Activated T-helper 1 cell treated with Interleukin-2 at 50 U/mL for 16 hours (primary cell): ENCODE results near the gene ONECUT2.
"Not testable (repeated sequence)": the region's sequence is repeated elsewhere in the genome, so short reads cannot be mapped to it uniquely, and the experiment has no call there.

Source experiments
- DNase-seq: peaks from one replicate; pipeline ENCODE4 v3.0.0-alpha.2; 2020; ENCODE audit warnings: low read depth

The ONECUT2 gene

DNA sequence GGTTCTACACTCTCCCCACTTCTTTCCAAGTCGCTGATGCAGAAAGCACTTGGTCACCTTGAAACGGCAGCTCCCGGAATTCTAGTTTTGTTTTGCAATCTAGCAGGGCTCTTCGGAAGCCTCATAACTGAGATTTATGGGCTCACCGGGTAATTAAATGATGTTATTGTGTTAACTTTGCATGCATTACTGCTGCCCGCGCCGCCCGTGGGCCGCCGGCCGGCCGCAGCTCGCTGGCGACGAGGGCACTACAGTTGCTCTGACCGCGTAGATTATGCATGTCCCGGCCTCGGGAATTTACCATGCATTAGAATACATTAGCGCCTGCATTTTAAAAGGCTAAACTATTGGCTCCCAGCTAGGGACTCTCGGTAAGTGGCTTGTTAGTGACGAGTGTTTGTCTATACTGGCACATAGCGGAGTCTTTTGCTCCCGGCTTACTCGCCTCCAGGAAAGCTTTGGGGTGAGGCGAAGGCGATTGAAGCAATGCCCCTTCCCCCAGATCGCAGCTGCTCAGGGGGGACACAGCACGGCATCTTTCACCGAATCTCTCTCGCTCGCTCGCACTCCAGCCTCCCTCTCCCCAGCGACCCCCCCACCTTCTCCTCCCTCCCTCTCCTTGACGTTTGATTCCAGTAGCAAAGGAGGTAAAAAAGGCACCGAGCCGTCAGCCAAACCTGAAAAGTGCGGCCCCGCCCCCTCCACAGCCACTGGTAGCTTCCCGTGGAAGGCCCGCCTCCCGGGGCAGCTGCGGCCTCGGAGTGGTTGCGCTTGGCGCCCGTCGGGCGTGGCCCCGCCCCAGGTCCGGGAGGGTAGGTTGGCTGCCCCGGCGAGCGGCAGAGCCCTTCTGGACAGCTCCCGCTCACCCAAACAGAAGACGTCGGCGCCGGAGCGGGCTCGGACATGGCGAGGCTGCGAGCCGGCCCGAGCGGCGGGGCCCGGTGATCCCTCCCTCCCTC is at the start of gene ONECUT2:
ONECUT2 (plus strand) TSS at position 839 of the 959 bp plus-strand sequence. CDS start 343 bp downstream, outside the sequence.
- peak; percentile 15 for DNase-seq

DNA sequence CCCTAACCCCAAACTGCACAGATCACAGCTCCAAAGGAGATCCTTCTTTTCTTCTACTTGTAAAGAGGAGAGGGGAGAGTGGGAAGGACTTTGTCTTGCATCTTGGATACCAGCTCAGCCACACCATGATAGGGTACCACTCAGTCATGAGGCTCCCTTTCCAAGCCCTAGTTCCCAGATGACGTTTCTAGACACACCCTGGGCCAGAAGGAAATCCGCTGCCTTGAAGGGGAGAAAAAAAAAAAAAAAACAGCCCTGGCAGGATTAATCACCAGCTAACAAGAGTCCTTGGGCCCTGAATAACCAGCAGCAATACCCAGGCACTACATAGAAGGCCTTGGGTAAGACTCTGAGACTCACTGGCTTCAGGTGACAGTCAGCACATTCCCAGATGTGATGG is 45.9 kb upstream of the ONECUT2 start:
- DNase-seq = no peak

DNA sequence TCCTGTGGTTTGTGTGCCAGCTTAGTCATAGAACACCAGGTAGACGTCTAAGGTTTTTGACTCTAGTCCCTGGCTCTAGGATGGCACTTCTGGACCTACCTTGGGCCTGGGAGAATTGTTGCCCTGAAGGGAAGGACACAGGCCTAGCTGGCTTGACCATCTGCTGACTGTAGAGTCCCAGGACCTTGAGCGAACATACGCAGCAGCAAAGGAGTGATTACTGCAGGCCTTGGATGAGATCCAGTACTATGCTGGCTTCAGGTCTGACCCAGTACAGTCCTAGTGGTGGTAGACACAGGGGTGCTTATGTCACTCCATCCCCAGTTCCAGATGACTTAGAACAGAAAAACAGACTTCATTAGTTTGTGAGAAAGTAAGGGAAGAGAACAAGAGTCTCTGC is 45.1 kb upstream of the ONECUT2 start:
- DNase-seq = no peak

DNA sequence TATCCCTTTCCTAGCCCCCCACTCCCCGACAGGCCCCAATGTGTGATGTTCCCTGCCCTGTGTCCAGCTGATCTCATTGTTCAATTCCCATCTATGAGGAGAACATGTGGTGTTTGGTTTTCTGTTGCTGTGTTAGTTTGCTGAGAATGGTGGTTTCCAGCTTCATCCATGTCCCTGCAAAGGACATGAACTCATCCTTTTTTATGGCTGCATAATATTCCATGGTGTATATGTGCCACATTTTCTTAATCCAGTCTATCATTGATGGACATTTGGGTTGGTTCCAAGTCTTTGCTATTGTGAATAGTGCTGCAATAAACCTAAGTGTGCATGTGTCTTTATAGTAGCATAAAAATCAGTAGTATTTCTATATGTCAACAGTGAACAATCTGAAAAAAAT is 40.4 kb upstream of the ONECUT2 start:
- not testable (repeated sequence) for DNase-seq

DNA sequence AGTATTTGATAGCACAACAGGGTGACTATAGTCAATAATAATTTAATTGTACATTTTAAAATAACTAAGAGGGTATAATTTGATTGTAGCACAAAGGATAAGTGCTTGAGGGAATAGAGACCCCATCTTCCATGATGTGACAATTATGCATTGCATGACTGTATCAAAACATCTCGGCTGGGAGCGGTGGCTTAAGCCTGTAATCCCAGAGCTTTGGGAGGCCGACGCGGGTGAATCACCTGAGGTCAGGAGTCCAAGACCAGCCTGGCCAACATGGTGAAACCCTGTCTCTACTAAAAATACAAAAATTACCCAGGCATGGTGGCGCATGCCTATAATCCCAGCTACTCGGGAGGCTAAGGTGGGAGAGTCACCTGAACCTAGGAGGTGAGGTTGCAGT is 38.3 kb upstream of the ONECUT2 start:
- DNase-seq = not testable (repeated sequence)

DNA sequence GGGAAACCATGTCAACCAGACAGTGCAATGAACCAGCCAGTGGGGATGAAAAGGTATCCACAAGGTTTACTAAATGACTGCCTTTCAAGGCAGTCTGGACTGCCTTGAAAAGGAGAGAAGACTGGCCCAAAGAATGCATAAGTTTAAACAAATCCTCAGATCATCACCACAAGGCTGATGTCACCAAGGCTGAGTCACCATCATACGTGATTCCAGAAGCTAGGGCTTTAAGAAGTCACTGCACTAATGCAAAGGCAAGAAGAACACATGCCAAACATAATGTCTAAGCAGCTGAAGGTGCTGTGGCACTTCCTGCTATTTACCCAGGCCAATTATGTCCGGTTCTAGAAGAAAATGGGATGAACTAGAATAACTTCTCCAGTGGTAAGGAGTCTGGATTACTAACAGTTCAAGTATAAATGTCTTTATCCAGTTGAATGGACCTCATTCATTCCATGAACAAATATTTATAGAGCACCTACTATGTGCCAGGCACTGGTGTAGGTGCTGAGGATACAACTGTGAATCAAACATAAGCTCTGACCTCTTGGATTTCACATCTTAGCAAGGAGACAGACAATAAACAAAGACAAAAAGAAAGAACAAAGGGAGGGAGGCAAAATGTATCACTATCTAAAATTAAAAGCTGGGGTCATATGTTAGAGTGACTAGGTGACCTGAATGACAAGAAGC is 37.6 kb upstream of the ONECUT2 start:
- DNase-seq = no peak

DNA sequence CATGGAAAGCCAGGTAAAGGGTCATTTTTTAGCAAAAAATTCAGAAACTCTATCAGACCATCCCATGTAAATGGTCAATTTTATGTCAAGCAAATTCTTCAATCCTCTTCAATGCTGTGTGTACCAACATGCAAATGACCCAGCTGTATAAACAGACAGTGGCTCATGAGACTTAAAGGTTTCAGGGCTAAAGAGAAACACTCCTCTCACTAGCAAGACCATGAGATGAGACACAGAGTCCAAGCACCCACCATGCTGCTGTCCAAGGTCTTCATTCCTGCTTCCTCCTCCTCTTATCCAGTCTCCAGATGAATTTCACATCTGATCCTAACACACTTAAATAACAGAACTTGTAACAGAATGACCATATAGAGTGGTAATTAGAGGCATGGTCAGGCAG is 30.8 kb upstream of the ONECUT2 start:
- DNase-seq = no peak

DNA sequence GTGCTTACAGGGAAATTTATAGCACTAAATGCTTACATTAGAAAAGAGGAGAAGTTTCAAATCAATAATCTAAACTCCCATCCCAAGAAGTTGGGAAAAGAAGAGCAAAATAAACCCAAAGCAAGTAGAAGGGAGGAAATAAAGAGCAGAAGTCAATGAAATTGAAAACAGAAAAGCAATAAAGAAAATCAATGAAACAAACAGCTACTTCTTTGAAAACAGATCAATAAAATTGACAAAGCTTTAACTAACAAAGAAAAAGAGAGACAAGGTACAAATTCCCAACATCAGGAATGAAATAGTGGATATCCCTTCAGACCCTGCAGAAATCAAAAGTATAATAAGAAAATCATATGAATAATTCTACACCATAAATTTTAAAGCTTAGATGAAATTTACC is 25.5 kb upstream of the ONECUT2 start:
- no peak for DNase-seq

DNA sequence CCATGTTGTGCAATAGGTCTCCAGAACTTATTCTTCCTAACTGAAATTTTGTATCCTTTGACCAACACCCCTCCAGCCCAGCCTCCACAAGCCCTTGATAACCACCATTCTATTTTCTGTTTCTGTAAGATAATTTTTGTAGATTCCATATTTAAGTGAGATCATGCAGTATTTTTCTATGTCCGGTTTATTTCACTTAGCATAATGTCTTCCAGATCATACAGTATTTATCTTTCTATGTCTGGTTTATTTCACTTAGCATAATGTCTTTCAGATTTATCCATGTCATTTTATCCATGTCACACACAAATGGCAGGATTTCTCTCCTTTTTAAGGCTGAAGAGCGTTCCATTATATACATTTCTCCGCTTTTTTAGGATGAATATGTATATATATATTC is 24.4 kb upstream of the ONECUT2 start:
- DNase-seq = no peak

DNA sequence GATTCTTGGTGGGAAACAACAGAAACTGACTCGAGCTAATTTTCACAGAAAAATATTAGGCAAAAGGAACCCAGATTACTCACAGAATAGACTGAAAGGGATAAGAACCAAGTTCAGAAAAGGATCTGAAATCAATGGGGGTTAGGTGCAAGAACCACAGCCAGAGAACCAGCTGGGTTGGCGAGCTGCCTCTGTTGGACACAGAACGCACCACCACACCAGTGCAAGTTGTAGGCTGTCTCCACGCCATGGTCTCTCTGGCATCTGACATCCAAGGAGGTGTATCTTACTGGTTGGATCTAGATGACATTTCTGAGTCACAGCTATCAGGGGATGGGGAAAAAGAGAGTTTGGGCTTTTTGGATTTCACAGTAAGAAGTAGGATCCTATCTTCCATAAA is 18.6 kb upstream of the ONECUT2 start:
- DNase-seq = no peak

DNA sequence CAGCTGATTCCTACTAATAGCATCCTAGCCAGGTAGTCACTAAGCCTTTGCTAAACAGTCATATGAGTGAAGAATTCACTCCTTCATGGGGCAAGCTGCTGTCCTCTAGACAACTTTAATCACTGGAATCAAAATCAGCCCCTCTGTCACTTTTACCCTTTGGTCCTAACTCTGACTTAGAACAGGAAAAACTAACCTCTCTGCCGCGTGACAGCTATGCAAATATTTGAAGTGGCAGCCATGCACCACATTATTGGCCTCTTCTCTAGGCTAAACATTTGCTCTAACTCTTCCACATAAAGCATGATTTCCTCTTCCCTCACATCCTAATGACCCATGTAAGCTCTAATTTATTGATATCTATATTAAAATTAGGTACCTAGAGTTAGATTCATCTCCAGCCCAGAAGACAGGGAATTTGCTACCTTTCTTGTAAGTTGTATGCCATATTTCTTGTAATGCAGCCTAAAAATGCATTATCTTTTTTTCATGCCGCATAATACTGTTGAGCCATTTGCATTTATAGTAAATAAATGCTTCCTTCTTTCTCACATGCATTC is 12.8 kb upstream of the ONECUT2 start:
- DNase-seq = no peak

DNA sequence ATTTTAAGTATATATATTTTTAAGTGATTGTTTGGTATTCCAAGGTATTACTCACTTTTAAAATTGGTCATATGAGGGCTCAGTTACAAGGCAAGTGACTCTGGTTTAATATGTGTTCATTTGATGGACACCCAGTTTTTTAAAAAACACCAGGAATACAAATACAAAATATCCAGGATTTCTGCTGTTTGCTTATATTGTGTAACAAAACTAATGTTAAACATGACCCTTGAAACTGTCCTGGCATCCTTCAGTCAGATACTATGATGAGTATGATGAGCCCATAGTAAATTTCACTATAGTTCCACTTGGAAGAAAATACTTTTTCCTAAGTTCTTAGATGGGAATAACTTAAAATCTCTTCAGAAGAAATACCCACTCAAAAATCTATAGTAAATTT is 11.4 kb upstream of the ONECUT2 start:
- no peak for DNase-seq

DNA sequence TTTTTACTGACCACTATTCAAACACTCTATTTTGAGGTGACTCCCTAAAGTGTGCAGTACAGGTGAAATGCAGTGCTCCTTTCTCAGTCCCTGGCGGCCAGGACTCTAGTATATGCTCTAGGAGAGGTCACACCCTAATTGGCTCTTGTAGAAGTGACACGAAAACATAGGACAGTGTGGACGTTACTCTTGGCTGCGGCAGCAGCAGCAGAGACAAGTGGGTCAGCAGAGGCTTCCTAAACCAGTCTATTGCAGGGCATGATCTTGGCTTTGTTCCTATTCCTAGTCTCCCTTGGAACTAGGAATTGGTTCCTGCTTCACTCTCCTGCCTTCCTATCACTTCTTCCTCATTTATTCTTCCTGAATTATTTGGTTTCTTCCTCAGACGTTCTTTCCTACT is 10.1 kb upstream of the ONECUT2 start:
- DNase-seq = no peak

DNA sequence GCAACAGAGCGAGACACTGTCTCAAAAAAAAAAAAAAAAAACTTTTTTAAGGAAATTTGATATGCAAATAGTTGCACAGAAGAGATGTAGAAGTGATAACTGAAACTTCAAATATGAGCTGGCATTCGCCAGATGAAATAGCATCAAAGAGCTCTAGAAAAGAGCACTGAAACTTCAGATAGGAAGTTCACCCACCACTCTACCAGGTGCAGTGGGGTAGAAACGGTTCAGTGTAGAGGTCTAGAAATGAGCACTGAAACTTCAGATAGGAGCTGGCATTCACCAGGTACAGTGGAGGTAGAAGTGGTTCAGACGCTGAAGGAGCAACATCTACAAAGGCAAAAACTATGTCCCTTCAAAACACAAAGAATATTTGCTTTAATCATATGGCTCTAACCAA is 9.0 kb upstream of the ONECUT2 start:
- DNase-seq = no peak

DNA sequence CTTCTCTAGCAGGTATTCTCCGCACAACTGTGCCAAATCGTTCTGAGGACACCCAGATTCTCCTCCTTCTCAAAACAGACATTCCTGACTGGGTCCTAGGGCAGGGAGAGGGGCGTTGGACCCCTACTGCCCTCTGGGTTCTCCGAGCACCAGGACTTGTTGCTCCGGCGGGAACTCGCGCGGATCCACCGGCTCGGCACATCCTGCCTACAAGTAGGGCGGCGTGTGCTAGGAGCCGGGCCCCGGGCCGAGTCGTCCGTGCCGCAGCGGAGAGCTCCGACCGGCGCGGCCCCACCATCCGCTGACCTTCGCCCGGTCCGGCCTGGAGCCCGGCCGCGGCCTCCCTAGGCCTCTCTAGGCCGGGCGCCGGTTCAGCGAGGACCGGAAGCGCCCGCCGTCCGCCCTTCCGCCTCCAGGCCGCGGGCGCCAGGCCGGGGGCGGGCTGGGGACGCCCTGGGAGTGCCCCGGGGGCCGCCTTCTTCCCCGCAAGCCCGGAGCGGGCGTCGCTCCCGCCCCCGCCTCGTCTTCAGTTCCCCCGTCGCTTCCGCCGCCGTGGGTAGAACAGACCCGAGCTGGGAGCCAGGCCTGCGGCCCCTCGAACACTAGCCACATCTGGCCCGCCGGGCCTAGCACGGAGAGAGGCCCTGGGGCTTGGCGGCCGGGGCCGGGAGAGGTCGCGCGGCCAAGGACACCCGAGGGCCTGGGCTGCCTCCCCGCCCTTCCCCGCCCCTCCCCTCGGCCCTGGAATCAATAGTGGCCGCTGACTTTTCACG is 7.6 kb upstream of the ONECUT2 start:
- DNase-seq = no peak

DNA sequence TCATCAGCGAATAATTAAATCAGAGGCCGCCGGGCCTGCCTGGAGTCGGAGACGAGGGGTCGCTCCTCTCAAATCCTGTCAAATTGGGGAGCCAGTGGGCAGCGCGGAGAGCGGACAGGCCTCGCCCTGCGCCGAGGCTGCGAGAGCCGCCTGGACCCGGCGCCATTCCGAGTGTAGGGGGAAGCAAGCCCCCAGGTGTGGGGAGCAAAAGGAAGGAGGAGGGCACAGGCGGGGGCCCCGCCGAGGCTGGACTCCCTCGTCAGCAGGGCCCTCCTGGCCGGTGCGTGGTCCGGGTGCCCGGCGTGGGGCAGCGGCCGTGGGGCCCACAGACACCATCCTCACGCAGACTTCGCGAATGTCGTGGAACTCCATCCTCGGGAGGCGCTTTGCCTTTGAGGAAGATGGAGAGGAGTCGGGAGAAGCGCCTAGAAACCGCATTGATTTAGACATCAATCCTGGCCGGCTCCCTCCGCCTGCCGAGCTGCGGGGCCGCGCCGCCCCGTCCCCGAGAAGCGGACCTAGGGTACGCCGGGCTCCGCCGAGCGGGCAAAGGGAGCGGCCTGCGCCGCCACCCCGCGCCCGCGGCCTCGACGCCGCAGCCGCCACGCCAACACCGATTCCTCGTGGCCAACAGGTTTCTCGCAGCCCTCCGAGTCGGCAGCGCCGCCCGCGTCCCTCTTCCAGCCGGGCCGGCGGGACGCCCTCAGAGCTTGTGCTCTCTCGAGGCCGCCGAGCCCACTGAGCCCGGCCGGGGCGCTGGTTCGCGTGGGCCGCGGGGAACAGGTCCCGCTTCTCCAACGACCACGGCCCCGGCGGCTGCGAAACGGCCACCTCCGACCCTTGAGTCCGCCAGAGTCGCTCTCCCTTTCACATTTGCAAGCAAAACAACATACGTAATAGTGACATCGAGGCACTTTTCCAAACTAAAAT is 6.7 kb upstream of the ONECUT2 start:
- DNase-seq = no peak

DNA sequence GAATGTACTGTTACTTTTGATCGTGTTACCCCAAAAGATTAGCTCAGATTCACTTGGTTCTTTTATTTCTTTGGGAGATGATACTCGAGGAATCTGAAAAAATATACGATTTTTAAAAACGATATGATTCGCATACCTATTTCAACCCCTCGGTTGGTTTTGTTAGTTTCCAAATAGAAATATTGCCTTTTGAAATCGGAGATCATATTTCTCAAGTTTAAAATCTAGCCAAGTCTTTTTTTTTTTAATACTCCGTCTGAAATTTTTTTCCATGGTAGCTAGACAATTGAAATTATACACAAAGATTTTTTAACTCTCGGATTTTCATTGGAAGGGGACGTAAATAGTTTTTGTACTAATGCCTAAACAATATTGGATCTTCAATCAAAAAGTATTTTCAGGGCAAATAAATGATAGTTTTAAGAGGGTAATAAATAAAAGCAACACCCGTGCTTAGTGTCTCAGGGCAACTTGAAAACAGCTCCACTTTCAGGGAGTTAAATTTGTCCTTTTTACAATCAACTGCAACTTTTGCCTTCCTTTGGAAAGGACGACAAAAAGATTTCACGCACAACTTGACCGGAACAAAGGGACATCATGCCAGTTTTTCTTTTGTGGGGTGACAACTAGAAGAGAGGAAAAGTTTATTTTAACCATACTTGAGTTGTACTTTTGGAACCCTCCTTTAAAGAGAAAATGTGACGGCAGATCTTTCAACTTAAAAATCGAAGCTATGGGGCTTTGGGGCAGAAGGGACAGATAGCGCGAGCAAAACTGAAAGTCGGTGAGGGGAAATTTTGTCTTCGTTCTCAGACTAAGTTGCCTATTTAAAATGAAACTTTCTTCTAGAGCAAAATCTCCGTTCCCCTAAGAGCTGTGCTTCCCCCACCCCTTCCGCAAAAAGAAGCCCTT is 5.8 kb upstream of the ONECUT2 start:
- no peak for DNase-seq

DNA sequence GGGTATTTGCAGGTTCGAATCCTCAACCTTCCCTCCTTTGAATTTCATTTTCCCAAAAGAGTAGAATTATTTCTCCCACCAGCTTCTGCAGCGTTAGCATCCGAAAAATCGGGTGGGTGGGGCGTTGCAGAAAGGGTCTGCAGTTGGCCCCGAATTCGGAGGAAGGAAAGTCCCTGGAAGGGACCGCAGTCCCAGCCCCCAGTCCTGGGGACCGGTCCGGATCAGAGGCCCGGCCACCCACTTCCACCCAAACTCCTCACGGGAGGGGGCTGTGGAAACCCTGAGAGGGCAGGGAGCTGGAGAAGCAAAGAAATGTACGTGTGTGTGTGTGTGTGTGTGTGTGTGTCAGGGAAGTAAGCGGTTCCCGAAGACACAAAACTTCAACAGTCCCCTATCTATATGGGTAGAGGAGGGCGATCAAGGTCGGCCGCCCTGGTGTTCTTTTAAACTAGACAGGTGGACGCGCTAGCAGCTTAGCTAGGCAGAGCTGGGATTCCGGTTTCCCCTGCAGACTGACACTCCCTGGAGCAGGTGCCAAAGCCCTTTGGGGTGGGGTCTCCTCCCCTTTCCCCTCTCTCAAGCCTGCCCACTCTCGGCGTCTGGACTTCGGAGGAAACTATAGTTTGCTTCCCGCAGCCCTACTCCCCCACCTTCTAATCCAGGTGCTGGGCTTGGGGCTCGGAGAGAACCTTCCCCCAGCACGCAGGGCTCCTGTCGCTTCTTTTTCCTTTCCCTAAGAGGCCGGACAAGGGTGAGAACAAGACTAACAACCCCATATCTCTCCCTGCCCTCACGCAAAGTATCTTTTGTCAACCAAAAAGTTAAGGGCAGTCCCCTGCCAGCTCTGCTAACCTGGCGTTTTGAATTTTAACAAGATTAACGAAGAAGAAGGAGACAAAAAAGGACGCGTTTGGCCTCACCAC is 4.8 kb upstream of the ONECUT2 start:
- DNase-seq = no peak

DNA sequence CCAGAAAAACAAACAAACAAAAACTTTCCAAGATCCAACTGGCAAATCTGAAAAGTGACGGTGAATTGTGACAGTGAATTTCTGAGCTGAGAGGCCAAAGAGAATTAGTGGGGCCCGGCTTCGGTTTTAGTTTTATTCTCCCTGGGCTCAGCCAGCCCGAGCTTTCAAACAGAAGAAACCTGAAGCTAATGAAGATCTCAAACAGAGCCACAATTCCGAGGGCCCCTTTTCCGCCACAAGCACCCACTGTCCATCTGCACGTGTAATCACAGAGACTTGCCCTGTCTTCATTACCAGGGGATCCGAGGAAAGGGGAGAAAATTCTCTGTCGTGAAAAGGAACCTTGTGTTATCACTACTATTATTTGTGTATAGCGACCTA is 4.2 kb upstream of the ONECUT2 start:
- no peak for DNase-seq
